HG03521 (cell line): ENCODE measurements around the gene IQGAP2.

Experiments used
- ATAC-seq: cut with Tn5 transposase; IDR thresholded peaks from one replicate; pipeline ENCODE4 v1.9.1; 2021; ENCODE audit warnings: mild to moderate bottlenecking, moderate library complexity; ENCODE audit not compliant: unreplicated experiment

Gene IQGAP2

DNA sequence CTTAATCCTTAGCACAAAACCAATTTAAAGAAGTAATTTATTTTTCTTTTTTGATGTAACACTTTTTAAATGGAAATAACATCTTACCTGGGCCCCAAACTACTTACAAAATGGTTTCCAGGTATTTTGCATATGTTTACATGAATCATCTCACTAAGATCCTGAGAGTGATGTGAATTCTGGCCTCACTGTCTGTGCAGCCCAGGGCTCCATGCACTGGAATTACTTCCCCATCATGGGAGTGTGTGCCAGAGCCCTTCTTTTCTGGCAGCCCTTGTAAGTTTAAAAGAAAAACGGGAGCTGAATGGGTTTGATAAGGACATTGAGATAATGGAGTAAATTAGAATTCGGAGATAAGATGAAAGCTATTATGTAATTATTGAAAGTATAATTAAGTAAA is 300.6 kb downstream of the IQGAP2 start:
- ATAC-seq = no peak

- no peak for ATAC-seq
Measured at GRCh38 chr5:76704131-76704663, 301.1 kb downstream of the IQGAP2 start.

GRCh38 chr5:76705574-76705973 is 302.5 kb downstream of the IQGAP2 start:
- no peak for ATAC-seq

DNA sequence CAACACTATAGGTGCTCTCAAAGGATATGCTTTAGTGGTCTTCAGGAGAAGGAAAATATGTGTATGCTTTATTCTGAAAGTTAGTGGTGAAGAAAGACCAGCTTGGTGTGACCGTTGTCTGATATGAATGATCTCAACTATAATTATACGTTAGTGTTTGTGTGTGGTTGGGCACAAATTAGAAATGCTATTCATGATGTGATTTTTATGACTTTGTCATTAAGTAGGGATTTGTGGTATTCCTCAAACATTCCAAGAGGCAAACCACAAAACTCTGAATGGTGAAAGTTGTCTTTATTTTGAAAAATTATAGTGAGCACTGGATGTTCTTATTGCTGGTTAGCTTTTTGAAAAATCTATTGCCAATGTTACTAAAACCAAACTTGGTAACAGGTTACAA is 306.7 kb downstream of the IQGAP2 start:
- ATAC-seq = no peak

GRCh38 chr5:76710991-76711390 is 307.9 kb downstream of the IQGAP2 start:
- no peak for ATAC-seq

DNA sequence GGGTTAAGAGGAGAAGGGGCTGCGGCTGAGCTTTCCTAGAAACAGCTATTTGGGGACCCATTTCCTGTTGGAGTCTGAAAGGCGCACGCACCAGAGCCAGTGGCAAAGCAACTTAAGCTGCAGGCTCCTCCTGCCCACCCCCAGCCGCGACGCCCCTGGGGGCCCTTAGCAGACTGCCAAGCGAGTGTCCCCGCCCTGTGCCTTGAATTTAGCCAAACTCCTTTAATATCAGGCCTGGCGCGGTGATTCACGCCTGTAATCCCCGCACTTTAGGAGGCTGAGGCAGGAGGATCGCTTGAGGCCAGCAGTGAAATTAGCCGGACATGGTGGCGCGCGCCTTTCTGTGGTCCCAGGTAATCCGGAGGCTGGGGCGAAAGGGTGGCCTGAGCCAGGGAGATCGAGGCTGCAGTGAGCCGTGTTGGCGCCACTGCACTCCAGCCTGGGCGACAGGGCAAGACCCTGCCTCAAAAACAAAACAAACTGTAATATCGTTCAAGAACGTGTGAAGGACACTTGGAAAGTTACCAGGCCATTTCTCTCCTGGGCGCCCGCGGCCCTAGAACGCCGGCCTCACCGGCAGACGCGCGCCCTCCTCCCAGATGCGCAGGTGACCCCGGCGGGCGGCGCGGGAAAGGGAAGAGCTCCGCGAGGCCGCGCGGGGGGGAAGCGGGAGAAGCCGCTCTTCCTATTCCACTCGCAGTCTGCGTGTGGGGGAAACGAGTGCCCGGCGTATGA is 311.8 kb downstream of the IQGAP2 start:
- ATAC-seq = no peak

- no peak for ATAC-seq
Measured at GRCh38 chr5:76715486-76715735, 312.3 kb downstream of the IQGAP2 start.

DNA sequence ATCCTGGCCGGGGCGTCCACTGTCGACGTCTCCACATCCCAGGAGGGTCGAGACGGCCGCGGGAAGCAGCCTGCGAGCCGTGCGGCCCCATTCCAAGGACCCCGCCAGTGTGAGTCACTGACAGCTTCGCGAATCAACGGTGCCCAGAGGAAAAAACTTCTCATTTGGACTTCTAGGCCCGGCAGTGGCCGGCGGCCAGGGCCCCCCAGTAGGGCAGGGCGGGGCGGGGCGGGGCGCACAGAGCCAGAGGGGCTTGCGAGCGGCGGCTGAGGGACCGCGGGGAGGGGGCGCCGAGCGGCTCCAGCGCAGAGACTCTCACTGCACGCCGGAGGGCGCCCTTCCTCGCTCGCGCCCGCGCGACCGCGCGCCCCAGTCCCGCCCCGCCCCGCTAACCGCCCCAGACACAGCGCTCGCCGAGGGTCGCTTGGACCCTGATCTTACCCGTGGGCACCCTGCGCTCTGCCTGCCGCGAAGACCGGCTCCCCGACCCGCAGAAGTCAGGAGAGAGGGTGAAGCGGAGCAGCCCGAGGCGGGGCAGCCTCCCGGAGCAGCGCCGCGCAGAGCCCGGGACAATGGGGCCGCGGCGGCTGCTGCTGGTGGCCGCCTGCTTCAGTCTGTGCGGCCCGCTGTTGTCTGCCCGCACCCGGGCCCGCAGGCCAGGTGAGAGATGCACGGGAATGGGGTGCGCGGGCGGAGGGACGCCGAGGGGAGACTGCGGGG is 312.8 kb downstream of the IQGAP2 start, which contains the start of gene F2R:
Gene F2R, plus strand, starts transcription at position 391 of the 720 bp plus-strand sequence. Its CDS starts 182 bp downstream, at position 573.
- peak; percentile 70 for ATAC-seq

DNA sequence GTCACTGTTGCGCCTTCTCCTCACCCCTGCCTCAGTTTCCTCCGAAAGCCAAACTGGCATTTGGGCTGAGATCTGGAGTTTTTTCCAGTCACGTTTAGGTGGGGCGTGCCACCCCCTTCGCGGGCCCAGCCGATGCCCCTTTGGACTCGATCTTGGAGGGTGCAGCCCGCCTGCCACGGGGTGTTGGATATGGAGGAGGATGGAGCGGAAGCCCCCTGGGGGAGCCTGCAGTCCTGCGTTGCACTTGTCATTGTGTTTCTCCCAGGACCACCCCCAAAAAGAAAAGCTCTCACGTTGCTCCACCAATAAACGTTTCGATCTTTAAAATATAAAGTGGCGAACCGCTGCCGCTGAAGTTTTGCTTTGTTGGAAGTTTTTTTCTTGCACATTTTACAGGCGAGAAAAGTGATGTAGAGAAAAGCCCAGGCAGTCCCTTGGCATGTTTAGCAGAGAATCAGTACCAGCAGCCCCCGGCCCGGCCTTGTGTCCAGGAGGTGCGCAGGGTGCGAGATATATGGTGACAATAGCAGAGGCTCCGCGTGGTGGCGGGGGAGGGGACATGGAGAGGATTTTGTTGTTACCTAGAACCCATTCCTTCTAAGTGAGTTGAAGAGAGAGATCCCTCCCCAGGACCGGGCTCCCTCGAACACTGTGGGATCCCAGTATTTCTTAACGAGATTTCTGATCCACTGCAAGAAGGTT is 313.5 kb downstream of the IQGAP2 start:
- no peak for ATAC-seq

GRCh38 chr5:76717222-76718083 is 314.4 kb downstream of the IQGAP2 start:
- no peak for ATAC-seq

DNA sequence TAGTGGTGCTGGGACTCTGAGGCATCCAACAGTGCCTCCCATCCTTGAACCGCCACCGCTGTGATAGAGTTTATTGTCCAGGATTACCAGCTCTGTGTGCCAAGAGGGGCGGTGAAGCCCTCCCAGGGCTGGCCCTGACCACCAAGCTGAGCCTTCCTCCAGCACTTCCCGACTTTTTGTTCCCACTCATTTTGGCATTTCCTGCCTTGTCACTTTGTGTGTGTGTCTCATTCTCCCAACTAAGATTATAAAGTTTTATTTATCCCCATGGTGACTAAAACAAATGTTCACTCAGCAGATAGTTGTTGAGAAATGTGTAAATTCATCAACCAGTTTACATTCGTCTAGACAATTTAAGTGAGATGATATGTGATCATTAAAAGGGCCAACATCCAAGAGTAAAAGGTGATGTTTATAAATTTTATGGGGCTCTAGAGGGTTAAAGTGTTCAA is 315.3 kb downstream of the IQGAP2 start:
- ATAC-seq = no peak

DNA sequence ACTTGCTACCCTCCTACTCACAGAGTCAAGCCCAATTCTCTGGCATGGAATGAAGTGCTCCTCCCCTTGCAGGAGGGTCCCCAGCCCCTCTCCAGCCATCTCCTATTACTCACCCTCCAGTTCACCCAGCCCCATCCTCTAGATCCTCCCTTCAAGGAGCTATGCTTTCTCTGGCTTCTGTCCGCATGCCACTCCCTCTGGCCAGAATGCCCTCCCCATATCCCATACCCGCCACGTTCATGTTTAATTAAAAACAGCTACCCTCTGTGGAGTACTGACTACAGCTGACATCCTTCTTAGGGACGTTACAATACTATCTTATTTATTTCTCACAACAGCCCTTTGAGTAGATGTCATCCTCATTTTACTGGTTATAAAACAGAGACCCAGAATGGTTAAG is 315.8 kb downstream of the IQGAP2 start:
- ATAC-seq = no peak

DNA sequence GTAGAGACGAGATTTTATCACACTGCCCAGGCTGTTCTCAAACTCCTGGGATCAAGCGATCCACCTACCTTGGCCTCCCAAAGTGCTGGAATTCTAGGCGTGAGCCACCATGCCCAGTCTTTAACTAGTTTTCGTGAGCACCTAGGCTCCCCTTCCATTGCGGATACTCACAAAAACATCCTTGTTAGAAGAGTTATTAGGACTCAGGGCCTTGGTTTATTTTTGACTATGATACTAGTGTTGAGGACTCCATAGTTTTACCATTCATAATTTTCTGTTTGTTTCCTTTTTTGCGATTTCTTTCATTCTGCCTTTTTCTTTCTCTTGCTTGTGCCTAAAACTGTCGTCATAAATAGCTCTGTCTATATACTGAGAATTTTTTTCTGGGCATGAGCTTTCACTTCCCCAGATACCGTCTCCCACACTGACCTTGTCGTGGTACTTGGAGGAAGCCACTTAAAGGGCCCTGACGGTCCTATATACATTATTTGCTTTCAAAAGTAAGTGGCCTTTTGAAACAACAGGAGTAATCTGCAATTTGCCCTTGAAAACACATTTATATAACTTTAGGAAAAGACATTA is 318.0 kb downstream of the IQGAP2 start:
- peak; percentile 96 for ATAC-seq

GRCh38 chr5:76723266-76723665 is 320.2 kb downstream of the IQGAP2 start:
- ATAC-seq = no peak

GRCh38 chr5:76723906-76724305 is 320.8 kb downstream of the IQGAP2 start:
- ATAC-seq = no peak

DNA sequence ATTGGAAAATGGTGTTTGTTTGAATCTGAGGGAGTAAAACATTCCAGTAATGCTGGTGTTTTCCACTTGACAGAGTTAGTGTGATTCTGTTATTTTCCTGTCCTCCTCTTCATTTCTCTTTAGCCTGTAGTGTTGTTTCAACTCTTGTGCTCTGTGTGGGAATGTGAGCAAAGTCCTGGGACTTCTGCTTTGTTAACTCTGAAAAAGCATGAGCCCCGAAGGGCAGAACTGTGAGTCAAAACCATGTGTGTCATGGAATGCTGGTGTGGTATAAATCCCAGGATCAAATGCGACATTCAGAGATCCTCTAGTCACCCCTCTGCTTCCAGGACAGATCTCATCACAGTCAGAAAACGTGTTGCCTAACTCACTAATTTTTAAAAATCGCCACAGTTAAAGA is 321.8 kb downstream of the IQGAP2 start:
- no peak for ATAC-seq

- ATAC-seq = no peak
Measured at GRCh38 chr5:76728965-76729364, 325.9 kb downstream of the IQGAP2 start.

DNA sequence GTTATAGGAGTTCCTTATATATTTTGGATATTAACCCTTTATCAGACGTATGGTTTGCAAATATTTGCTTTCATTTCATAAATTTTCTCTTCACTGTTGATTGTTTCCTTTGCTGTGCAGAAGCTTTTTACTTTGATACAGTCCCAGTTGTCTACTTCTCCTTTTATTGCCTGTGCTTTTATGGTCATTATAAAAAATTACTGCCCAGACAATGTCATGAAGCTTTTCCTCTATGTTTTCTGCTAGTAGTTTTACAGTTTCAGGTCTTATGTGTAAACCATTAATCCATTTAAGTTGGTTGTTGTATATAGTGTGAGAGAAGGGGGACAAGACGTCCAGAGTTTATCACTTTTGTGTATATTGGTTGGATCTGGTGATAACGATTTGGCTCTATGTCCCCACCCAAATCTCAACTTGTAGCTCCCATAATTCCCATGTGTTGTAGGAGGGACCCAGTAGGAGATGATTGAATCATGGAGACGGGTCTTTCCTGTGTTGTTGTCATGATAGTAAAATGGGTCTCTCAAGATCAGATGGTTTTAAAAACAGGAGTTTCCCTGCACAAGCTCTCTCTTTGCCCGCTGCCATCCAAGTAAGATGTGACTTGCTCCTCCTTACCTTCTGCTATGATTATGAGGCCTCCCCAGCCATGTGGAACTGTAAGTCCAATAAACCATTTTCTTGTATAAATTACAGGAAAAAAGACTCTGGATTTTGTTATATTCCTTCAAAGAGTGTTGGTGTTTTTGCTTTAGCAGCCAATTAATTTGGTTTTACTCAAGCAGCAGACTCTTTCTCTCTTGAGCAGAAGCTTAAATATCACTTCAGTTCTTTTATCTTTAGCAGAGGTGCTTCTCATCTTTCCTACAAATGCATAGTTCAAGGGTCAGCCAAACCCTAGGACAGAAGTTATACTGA is 326.5 kb downstream of the IQGAP2 start:
- ATAC-seq = no peak

DNA sequence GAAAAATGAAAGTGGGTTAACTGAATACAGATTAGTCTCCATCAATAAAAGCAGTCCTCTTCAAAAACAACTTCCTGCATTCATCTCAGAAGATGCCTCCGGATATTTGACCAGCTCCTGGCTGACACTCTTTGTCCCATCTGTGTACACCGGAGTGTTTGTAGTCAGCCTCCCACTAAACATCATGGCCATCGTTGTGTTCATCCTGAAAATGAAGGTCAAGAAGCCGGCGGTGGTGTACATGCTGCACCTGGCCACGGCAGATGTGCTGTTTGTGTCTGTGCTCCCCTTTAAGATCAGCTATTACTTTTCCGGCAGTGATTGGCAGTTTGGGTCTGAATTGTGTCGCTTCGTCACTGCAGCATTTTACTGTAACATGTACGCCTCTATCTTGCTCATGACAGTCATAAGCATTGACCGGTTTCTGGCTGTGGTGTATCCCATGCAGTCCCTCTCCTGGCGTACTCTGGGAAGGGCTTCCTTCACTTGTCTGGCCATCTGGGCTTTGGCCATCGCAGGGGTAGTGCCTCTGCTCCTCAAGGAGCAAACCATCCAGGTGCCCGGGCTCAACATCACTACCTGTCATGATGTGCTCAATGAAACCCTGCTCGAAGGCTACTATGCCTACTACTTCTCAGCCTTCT is 329.4 kb downstream of the IQGAP2 start:
- peak; percentile 11 for ATAC-seq
